ENCODE results near the gene TMUB2.
"Not testable (repeated sequence)": the region's sequence is repeated elsewhere in the genome, so short reads cannot be mapped to it uniquely, and the experiment has no call there.

The TMUB2 gene

GRCh38 chr17:44186307-44187130 is at the start of gene TMUB2:
TSS of gene TMUB2 (plus strand) at chr17:44186972. CDS start at chr17:44187709, 737 bp downstream.
- DNase-seq (ENCODE audit: extremely low read depth in 1 of 2, low read depth in 1 of 2): peak; percentile 98 to 99

DNA sequence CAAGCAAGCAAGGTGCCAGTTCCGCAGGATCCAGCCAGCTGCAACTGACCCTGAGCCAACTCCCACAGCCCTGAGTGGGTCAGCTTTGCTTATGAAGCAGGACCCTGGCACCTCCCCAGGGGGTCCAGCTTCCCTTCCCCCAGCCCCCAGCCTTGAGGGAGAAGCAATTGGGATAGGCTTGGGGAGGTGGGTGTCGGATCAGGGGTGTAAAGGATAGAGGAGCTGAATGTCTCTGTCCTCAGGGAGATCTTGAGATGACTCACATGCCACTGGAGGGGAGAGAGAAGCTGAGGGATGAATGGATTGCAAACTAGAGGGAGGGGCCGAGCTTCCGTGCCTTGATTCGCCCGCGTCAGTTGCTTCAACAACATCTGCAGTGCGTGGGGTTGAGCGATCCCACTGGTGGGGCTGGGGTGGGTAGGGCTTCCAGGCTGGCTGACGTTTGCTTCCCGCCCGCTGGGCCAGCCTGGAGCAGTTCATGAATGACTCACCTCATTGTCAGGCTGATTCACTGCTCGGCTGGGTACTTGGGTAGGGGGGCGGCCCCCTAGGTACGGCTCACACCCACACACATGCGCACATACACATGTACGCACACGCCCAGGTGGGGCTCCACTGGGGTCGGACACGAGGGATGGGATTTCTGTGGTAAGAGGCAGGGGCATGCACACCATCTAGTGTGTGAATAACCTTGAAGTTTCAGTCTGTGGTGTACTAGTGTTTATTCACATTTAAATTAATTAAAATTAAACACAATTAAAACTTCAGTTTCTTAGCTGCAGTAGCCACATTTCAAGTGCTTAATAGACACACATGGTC is 48.7 kb upstream of the TMUB2 start:
- peak; percentile 11 to 12 for DNase-seq (ENCODE audit: extremely low read depth in 1 of 2, low read depth in 1 of 2)

DNA sequence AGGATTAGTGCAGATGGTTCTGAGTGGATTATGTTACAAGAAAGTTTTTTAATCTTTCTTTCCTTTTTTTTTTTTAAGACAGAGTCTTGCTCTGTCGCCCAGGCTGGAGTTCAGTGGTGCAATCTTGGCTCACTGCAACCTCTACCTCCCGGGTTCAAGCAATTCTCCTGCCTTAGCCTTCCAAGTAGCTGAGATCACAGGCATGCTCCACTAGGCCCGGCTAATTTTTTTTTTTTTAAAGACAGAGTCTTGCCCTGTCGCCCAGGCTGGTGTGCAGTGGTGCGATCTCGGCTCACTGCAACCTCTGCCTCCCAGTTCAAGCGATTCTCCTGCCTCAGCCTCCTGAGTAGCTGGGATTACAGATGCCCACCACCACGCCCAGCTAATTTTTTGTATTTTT is 42.9 kb upstream of the TMUB2 start:
- DNase-seq (ENCODE audit: extremely low read depth in 1 of 2, low read depth in 1 of 2): not testable (repeated sequence)

DNA sequence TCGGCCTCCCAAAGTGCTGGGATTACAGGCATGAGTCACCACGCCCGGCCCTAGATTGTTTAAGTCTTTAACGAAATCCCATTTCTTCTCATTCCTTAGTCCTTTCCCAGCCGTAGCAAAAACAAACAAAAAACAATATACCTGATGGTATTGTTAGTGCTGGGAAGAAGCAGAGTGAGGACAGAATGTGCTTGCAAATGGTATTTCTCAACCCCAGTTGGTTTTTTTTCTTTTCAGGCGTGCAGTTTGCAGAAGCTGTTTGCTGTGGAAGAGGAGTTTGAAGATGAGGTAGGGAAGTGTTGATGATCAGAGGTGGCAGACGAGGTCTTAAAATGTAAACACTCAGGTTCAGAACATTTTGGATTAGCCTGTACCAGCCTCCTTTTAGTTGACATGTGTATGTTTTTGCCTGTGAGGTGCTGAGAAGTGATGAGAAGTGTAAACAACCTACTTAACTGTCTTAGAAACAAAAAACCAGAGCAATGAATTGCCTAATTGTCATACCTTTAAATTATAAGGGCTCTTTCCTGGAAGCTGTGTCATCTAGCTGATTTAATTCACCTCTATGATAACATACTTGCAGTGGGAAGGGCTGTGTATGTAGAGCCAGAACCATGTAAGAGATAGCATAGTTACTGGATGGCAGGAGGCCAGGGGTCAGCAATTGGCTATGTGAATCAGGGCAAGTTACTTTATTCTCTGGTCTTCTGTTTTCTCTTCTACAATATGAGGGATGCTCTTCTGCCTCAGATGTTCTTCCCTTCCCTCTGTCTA is 41.6 kb upstream of the TMUB2 start:
- DNase-seq (ENCODE audit: extremely low read depth in 1 of 2, low read depth in 1 of 2): no peak

DNA sequence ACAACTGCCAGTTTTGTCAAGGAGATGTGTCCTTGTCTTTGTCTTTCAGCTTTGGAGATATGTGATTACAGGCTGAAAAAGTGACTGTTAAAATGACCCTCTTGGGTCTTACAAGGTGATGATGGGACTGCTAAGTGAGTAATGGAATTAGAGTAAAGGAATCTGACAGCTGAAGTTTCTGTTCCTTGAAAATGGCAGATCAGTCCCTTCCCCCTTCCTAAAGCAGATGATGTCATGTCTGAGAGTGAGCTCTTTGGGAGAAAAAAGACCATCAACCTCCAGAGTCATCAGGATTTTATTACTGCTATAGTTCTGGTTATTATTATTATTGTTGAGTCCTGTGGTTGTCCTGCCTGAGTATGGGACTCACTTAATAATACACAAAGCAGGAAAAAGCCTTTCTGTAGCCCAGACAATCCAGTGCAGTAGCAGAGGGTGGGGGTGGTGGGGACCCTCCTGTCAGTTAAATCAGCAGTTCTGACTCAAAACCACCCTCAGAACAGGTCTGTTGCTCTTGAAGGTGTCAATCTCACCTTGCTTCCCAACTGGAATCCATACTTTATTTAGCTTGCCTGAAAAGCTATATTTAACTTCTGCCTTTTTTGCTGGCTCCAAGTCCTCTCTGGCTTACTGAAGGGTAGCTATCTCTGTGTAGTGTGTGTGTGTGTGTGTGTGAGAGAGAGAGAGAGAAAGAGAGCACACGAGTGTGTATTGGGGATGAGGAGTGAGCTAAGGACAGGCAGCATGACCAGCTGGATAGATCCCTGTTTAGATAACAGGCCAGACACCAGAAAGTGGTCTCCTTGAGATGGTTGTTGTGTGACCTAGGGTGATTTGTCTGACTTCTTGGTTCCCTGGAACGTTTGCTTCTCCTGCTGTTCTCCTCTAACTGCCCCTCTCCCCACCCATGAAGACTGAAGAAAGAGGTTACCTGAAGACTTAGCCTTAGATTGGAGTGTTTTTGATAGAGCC is 40.1 kb upstream of the TMUB2 start:
- no peak for DNase-seq (ENCODE audit: extremely low read depth in 1 of 2, low read depth in 1 of 2)

- no peak for DNase-seq (ENCODE audit: extremely low read depth in 1 of 2, low read depth in 1 of 2)
Measured at GRCh38 chr17:44147812-44148211, 39.0 kb upstream of the TMUB2 start.

GRCh38 chr17:44149066-44149465 is 37.7 kb upstream of the TMUB2 start:
- not testable (repeated sequence) for DNase-seq (ENCODE audit: extremely low read depth in 1 of 2, low read depth in 1 of 2)

GRCh38 chr17:44149750-44150329 is 36.9 kb upstream of the TMUB2 start:
- no peak for DNase-seq (ENCODE audit: extremely low read depth in 1 of 2, low read depth in 1 of 2)

GRCh38 chr17:44152875-44153274 is 33.9 kb upstream of the TMUB2 start:
- no peak for DNase-seq (ENCODE audit: extremely low read depth in 1 of 2, low read depth in 1 of 2)

- no peak for DNase-seq (ENCODE audit: extremely low read depth in 1 of 2, low read depth in 1 of 2)
Measured at GRCh38 chr17:44155488-44155887, 31.3 kb upstream of the TMUB2 start.

GRCh38 chr17:44159519-44160210 is 27.1 kb upstream of the TMUB2 start:
- no peak for DNase-seq (ENCODE audit: extremely low read depth in 1 of 2, low read depth in 1 of 2)

DNA sequence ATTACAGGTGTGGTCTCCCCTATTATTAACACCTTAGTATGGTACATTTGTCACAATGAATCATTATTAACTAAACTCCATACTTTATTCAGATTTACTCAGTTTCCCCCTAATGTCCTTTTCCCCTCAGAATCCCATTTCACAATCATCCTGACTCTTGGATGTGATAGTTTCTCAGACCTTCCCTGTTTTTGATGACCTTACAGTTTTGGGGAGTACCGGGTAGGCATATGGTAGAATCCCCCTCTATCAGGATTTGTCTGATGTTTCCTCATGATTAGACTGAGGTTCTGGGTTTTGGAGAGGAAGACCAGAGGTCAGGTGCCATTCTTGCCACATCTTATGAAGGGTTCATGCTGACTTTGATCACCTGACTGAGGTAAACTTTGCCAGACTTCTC is 22.3 kb upstream of the TMUB2 start:
- DNase-seq (ENCODE audit: extremely low read depth in 1 of 2, low read depth in 1 of 2): no peak

GRCh38 chr17:44167181-44167861 is 19.5 kb upstream of the TMUB2 start:
- DNase-seq (ENCODE audit: extremely low read depth in 1 of 2, low read depth in 1 of 2): no peak

DNA sequence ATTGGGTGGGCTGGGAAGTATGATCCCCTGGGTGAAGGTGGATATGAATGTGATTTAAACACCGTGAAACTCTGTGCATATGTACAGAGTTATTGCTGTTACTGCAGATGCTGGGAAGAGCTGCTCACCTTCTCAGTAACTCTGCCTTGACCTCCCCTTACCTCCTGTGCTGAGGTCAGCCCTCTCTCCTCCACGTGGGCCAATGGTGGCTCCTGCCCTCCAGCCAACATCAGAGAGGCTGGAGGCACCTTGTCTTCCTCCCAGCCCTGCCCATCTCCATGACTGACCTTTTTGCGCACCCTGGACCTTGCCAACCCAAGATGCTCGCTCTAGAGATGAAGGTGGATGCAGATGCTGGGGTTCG is 16.7 kb upstream of the TMUB2 start:
- DNase-seq (ENCODE audit: extremely low read depth in 1 of 2, low read depth in 1 of 2): no peak

- no peak for DNase-seq (ENCODE audit: extremely low read depth in 1 of 2, low read depth in 1 of 2)
Measured at GRCh38 chr17:44170499-44171201, 16.1 kb upstream of the TMUB2 start, which contains the start of gene ASB16. TSS of gene ASB16 (plus strand) at chr17:44170704. CDS start at chr17:44170790, 86 bp downstream.

- no peak for DNase-seq (ENCODE audit: extremely low read depth in 1 of 2, low read depth in 1 of 2)
Measured at GRCh38 chr17:44171931-44172455, 14.8 kb upstream of the TMUB2 start.

DNA sequence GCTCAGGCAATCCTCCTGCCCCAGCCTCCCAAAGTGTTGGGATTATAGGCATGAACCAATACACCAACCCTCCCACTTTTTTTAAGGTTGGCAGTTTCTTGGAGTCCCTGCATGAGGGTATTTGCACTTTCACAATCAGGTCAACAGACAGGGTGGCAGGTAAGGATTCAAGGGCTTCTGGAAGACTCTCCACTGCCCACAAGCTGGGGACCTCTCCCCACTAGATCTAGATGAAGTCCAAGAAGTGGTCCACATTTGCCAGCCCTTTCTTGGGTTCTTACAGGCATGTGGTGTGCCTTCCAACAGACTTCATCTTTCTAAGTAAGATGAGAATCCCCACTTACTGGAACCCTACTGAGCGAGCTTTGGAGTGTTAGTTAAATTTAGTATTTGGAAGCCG is 12.3 kb upstream of the TMUB2 start:
- no peak for DNase-seq (ENCODE audit: extremely low read depth in 1 of 2, low read depth in 1 of 2)

DNA sequence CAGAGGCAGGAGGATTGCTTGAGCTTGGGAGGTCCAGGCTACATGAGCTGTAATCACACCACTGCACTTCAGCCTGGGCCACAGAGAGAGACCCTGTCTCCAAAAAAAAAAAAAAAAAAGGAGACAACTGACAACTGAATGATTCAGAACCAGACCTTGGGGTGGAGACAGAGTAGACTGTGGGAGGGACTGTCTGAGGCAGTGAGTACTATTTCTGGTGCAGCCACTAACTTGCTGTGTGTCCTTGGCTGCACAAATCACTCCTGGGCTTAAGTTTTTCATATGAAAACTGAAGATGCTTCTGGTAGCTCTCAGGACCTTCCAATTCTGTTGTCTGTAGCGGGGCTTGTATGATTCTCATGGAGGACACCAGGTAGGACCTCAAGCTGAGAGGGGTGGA is 10.5 kb upstream of the TMUB2 start:
- DNase-seq (ENCODE audit: extremely low read depth in 1 of 2, low read depth in 1 of 2): no peak

Measured in activated CD8-positive, alpha-beta memory T cell treated with anti-CD3 and anti-CD28 coated beads for 1 hour (primary cell).